PC-3 (cell line): ENCODE measurements around the gene UBE4B. TPM values are rescaled to one million over a fixed set of nuclear protein-coding genes. Genes with fewer than 3 reads are reported as not detected.

Experiments
- ATAC-seq: fragments of 200-7000 bp; cut with Tn5 transposase; 2 replicates; pipeline ENCODE4 v1.9.1; 2020; ENCODE audit warnings: mild to moderate bottlenecking, moderate library complexity
- BruUV-seq: library from RNA; stranded (reverse); fragments of 400-500 nt; replicated peaks from 2 replicates; lab custom pipeline; 2021; lab: Mats Ljungman, UMichigan
- CTCF ChIA-PET: fragments of 300-600 bp; sonication (Branson Sonifier 250); formaldehyde crosslinking; loops from one replicate; lab custom pipeline; 2022; ENCODE audit warnings: antibody characterized with exemption; lab: Charles Lee
- POLR2A ChIA-PET: fragments of 300-600 bp; sonication (Branson Sonifier 250); formaldehyde crosslinking; loops from one replicate; lab custom pipeline; 2022; ENCODE audit warnings: antibody characterized with exemption; ENCODE audit not compliant: unreplicated experiment; lab: Charles Lee
- DNase-seq: peaks from one replicate; pipeline ENCODE4 v3.0.0-alpha.2; 2015
- H2AFZ ChIP-seq: fragments of 300-600 bp; sonication (generic); 2 replicates; pipeline ENCODE4 v1.6.0; 2016; ENCODE audit warnings: antibody characterized with exemption, low read length
- H3F3A ChIP-seq: fragments of 300-600 bp; sonication (generic); one replicate; pipeline ENCODE4 v1.6.0; 2017; ENCODE audit warnings: antibody characterized with exemption, low read length, control low read depth, mild to moderate bottlenecking; ENCODE audit not compliant: unreplicated experiment
- H3K27ac ChIP-seq: fragments of 300-600 bp; sonication (generic); 2 replicates; pipeline ENCODE4 v1.5.1; 2016; ENCODE audit warnings: mild to moderate bottlenecking, low read length
- H3K27me3 ChIP-seq: fragments of 300-600 bp; sonication (generic); 2 replicates; pipeline ENCODE4 v1.6.1; 2016; ENCODE audit warnings: low read length, mixed read lengths
- H3K36me3 ChIP-seq: fragments of 300-600 bp; sonication (generic); 2 replicates; pipeline ENCODE4 v1.6.1; 2016; ENCODE audit warnings: low read depth, mixed run types, low read length, mixed read lengths
- H3K4me1 ChIP-seq: fragments of 300-600 bp; sonication (generic); 2 replicates; pipeline ENCODE4 v1.5.1; 2016; ENCODE audit warnings: low read length; ENCODE audit not compliant: insufficient read depth
- H3K4me2 ChIP-seq: fragments of 300-600 bp; sonication (generic); 2 replicates; pipeline ENCODE4 v1.6.0; 2016; ENCODE audit warnings: low read length
- H3K4me3 ChIP-seq: fragments of 300-600 bp; sonication (generic); 2 replicates; pipeline ENCODE4 v1.5.1; 2016; ENCODE audit warnings: mild to moderate bottlenecking, low read length, mixed read lengths
- H3K79me2 ChIP-seq: fragments of 300-600 bp; sonication (generic); 2 replicates; pipeline ENCODE4 v1.6.1; 2017; ENCODE audit warnings: low read length, mixed read lengths
- H3K9ac ChIP-seq: fragments of 300-600 bp; sonication (generic); 2 replicates; pipeline ENCODE4 v1.6.0; 2016; ENCODE audit warnings: mild to moderate bottlenecking, low read length
- H3K9me2 ChIP-seq: fragments of 300-600 bp; sonication (generic); replicated peaks from 2 replicates; pipeline ENCODE4 v1.6.1; 2016; ENCODE audit warnings: mixed run types, low read length, mixed read lengths
- H3K9me3 ChIP-seq: fragments of 300-600 bp; sonication (generic); 2 replicates; pipeline ENCODE4 v1.6.1; 2016; ENCODE audit warnings: low read length, mixed read lengths
- H4K20me1 ChIP-seq: fragments of 300-600 bp; sonication (generic); 2 replicates; pipeline ENCODE4 v1.6.1; 2016; ENCODE audit warnings: low read length, mixed read lengths
- EZH2 ChIP-seq: fragments of 300-600 bp; sonication (generic); IDR thresholded peaks from one replicate; pipeline ENCODE4 v1.6.1; 2017; ENCODE audit warnings: antibody characterized with exemption, mild to moderate bottlenecking, low read length; ENCODE audit not compliant: unreplicated experiment
- EZH2phosphoT487 ChIP-seq: fragments of 300-600 bp; sonication (generic); IDR thresholded peaks from 2 replicates; pipeline ENCODE4 v1.6.1; 2018; ENCODE audit warnings: mild to moderate bottlenecking, antibody characterized with exemption, low read length, borderline replicate concordance
- intact Hi-C: fragments of 100-400 bp; cut with micrococcal nuclease; formaldehyde crosslinking; loops from 2 replicates; pipeline ENCODE4 v1.9.0; 2023
- total RNA-seq: library from RNA; depleted of rRNA; stranded (reverse); fragments of >200 nt; gene quantifications from 2 replicates; pipeline ENCODE4 v1.2.3, GENCODE V29; 2014
- TF ChIP-seq, protein P1 (sequence below): fragments of 300-600 bp; sonication (generic); conservative IDR thresholded peaks from 2 replicates; pipeline ENCODE4 v1.5.1; 2017; ENCODE audit warnings: antibody characterized with exemption, low read depth, mild to moderate bottlenecking, low read length

The UBE4B gene
- total RNA-seq, 1 experiment from 2014 or later, result 37.9 TPM

DNA sequence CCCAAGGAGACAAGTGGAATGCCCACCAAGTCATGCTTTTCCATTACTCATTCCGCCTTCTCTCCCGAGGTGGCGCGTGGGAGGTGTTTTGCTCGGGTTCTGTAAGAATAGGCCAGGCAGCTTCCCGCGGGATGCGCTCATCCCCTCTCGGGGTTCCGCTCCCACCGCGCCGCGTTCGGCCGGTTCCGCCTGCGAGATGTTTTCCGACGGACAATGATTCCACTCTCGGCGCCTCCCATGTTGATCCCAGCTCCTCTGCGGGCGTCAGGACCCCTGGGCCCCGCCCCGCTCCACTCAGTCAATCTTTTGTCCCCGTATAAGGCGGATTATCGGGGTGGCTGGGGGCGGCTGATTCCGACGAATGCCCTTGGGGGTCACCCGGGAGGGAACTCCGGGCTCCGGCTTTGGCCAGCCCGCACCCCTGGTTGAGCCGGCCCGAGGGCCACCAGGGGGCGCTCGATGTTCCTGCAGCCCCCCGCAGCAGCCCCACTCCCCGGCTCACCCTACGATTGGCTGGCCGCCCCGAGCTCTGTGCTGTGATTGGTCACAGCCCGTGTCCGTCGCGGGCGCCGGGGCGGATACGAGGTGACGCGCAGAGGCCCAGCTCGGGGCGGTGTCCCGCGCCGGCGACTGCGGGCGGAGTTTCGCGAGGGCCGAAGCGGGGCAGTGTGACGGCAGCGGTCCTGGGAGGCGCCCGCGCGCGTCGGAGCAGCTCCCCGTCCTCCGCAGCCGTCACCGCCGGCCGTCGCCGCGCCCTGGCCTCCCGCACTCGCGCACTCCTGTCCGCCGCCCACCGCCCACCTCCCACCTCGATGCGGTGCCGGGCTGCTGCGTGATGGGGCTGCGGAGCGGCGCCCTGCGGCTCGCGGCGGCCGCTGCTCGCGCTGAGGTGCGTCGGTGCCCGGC lies 177.4 kb downstream of the UBE4B start, which contains the start of gene KIF1B:
Gene KIF1B (plus strand): TSS at position 666 of the 906 bp plus-strand sequence. CDS start 21,759 bp downstream, outside the sequence.
- H2AFZ ChIP-seq, result peak within 1 kb of the TSS; percentile 93
- ChIA-PET CTCF (interaction anchor here (0.5 to 1.8 kb wide), 8 partner anchors 9 to 168 kb away, joined by 3 to 9 read pairs (median 3); no protein-coding TSS in a partner anchor), POLR2A (no interaction called here)
- DNase-seq, result peak; percentile 98
- peaks cover 41% of the 10 kb centered on the region for H3K79me2 ChIP-seq
- TF ChIP-seq EZH2 (no peak), EZH2phosphoT487 (no peak)
- TF ChIP-seq, protein P1, sequence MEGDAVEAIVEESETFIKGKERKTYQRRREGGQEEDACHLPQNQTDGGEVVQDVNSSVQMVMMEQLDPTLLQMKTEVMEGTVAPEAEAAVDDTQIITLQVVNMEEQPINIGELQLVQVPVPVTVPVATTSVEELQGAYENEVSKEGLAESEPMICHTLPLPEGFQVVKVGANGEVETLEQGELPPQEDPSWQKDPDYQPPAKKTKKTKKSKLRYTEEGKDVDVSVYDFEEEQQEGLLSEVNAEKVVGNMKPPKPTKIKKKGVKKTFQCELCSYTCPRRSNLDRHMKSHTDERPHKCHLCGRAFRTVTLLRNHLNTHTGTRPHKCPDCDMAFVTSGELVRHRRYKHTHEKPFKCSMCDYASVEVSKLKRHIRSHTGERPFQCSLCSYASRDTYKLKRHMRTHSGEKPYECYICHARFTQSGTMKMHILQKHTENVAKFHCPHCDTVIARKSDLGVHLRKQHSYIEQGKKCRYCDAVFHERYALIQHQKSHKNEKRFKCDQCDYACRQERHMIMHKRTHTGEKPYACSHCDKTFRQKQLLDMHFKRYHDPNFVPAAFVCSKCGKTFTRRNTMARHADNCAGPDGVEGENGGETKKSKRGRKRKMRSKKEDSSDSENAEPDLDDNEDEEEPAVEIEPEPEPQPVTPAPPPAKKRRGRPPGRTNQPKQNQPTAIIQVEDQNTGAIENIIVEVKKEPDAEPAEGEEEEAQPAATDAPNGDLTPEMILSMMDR, result peak; percentile 93
- H3K9me3 ChIP-seq, result no peaks in the 10 kb centered on the region
- H4K20me1 ChIP-seq, result peaks cover 23% of the 10 kb centered on the region
- peak within 1 kb of the TSS; percentile 92 for H3K9ac ChIP-seq
- no peaks in the 10 kb centered on the region for H3K27me3 ChIP-seq
- H3K4me1 ChIP-seq, result peaks cover 18% of the 10 kb centered on the region
- no peaks in the 10 kb centered on the region for H3K9me2 ChIP-seq
- H3K36me3 ChIP-seq, result no peaks in the 10 kb centered on the region
- BruUV-seq, result TSS peak; percentile 91
- intact Hi-C loops, result loop anchor here (1.0 to 5.0 kb wide), 3 partner anchors 42 to 218 kb away; no protein-coding TSS in a partner anchor
- peak; percentile 87 for ATAC-seq
- peak within 1 kb of the TSS; percentile 92 for H3K4me2 ChIP-seq
- peak within 1 kb of the TSS; percentile 100 for H3K4me3 ChIP-seq
- no peaks in the 10 kb centered on the region for H3F3A ChIP-seq
- peak within 1 kb of the TSS; percentile 80 for H3K27ac ChIP-seq

DNA sequence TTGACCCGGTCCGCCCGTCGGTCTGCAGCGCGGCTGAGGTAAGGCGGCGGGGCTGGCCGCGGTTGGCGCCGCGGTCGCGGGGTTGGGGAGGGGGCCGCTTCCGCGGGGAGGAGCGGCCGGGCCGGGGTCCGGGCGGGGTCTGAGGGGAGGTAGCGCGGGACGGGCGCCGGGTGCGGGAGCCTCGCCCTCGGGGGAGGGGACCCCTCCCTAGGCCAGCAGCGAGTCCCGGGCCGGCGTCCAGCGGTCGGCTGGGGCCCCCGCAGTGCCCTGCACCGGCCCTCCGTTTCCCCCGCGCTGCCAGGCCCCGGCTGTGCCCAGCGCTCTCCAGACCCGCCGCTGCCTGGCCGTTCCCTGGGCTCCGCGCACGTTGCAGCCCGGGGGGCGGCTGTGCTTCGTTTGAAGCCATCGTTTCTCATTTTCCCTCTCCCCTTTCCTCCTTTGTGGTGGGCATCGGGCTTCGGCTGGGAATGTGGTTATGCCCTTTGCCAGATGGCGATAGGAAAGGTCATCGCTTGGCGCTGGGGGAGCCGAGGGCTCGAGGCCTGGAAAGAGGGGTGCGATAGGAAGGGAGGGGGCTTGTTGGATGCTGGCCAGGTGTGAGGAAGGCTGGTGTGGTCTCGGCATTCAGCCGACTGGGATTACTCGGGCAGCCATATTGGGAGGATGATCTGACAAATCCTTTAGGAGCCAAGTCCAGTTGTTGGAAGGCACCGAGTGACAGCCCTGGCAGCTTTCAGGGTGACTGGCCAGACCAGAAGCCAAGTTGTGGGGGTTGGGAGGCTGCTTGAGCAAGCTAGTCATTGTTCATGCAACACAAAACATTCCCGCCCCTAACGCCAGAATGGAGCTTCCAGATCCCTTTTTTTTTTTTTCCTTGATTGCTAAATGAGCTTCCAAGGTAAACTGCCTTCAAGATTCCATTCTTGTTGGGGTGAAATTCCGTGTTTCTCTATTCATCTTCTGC lies 178.4 kb downstream of the UBE4B start:
- H3K36me3 ChIP-seq, result no peaks in the 10 kb centered on the region
- TF ChIP-seq EZH2phosphoT487 (no peak), EZH2 (no peak)
- TF ChIP-seq, protein P1, result no peak
- peaks cover 51% of the 10 kb centered on the region for H3K79me2 ChIP-seq
- peaks cover 18% of the 10 kb centered on the region for H3K4me1 ChIP-seq
- peak overlapping the region; percentile 80 for H3K27ac ChIP-seq
- H3K4me3 ChIP-seq, result peak overlapping the region; percentile 100
- H3K4me2 ChIP-seq, result peak overlapping the region; percentile 92
- no peaks in the 10 kb centered on the region for H3K9me2 ChIP-seq
- peak overlapping the region; percentile 76 for H2AFZ ChIP-seq
- DNase-seq (peak; percentile 90), ATAC-seq (peak; percentile 31)
- no peaks in the 10 kb centered on the region for H3K9me3 ChIP-seq
- H3K27me3 ChIP-seq, result no peaks in the 10 kb centered on the region
- peak overlapping the region; percentile 92 for H3K9ac ChIP-seq
- CTCF ChIA-PET, result interaction anchor here (0.6 to 1.4 kb wide), 5 partner anchors 10 to 261 kb away, joined by 3 to 9 read pairs (median 3); no protein-coding TSS in a partner anchor
- H4K20me1 ChIP-seq, result peaks cover 30% of the 10 kb centered on the region
- POLR2A ChIA-PET, result no interaction called here
- intact Hi-C loops, result loop anchor here (1.0 to 5.0 kb wide), 3 partner anchors 41 to 217 kb away; no protein-coding TSS in a partner anchor
- TSS peak; percentile 56 for BruUV-seq
- no peaks in the 10 kb centered on the region for H3F3A ChIP-seq
